K562 (cell line): ENCODE measurements around the gene MYCT1. TPM values are rescaled to one million over a fixed set of nuclear protein-coding genes. Genes with fewer than 3 reads are reported as not detected.

Experiments used
- ATAC-seq: fragments of 200-7000 bp; cut with Tn5 transposase; 3 replicates; pipeline ENCODE4 v1.9.1; 2020; ENCODE audit warnings: moderate library complexity
- BruUV-seq: library from RNA; stranded (reverse); fragments of 400-500 nt; replicated peaks from 2 replicates; lab custom pipeline; 2021; lab: Mats Ljungman, UMichigan
- CTCF ChIA-PET: fragments of 300-600 bp; formaldehyde crosslinking; extraction: SDS; loops from one replicate; lab custom pipeline; 2021; ENCODE audit warnings: low intra/inter-chr PET ratio; lab: Yijun Ruan, JAX
- POLR2A ChIA-PET: fragments of 300-600, 350-650 bp; sonication (Branson Sonifier 250); formaldehyde crosslinking; extraction: SDS; loops from one replicate; lab custom pipeline; 2021; ENCODE audit warnings: antibody characterized with exemption, inconsistent platforms; lab: Yijun Ruan, JAX
- DNase-seq, 4 experiments: peaks; one replicate each; pipeline versions ENCODE4 v3.0.0 to v3.0.0-alpha.2; 2011 to 2018; ENCODE audit warnings: low spot score in 3 of 4, mixed read lengths in 3 of 4; ENCODE audit errors: extremely low read depth in 1 of 4
- FAIRE-seq: peaks from 2 replicates; lab custom pipeline; 2011; peaks lifted over from hg19 to GRCh38; lab: Jason Lieb, UNC
- H2AFZ ChIP-seq: 2 replicates; pipeline ENCODE4 v1.6.0; 2011; ENCODE audit warnings: low read depth, low read length, control low read depth, inconsistent platforms
- H3K27ac ChIP-seq: fragments of 200-600 bp; 3 replicates; pipeline ENCODE4 v1.8.0; 2011; ENCODE audit warnings: low read depth, mild to moderate bottlenecking, control low read depth, inconsistent platforms, low read length, moderate library complexity, mixed read lengths; ENCODE audit errors: extremely low read depth
- H3K27me3 ChIP-seq, 2 experiments: fragments of 300-600 bp in 1 of 2; 2 replicates in 1 of 2; 3 replicates in 1 of 2; pipeline versions ENCODE4 v1.6.0 to v1.8.0; 2011; ENCODE audit warnings: inconsistent platforms in 2 of 2, low read length in 2 of 2, mild to moderate bottlenecking in 1 of 2, mixed read lengths in 1 of 2, moderate library complexity in 1 of 2; ENCODE audit not compliant: control insufficient read depth in 2 of 2, insufficient read depth in 2 of 2
- H3K36me3 ChIP-seq: fragments of 300-600 bp; 3 replicates; pipeline ENCODE4 v1.8.0; 2011; ENCODE audit warnings: mild to moderate bottlenecking, low read length, inconsistent platforms; ENCODE audit not compliant: control insufficient read depth, insufficient read depth
- H3K4me1 ChIP-seq, 2 experiments: fragments of 200-600 bp in 1 of 2; replicated peaks in 1 of 2; 2 replicates in 1 of 2; 3 replicates in 1 of 2; pipeline versions ENCODE4 v1.5.1 to v1.8.0; 2011; ENCODE audit warnings: inconsistent platforms in 2 of 2, low read length in 2 of 2, mild to moderate bottlenecking in 1 of 2, mixed read lengths in 1 of 2, moderate library complexity in 1 of 2; ENCODE audit not compliant: control insufficient read depth in 2 of 2, insufficient read depth in 2 of 2
- H3K4me2 ChIP-seq: 2 replicates; pipeline ENCODE4 v1.6.1; 2011; ENCODE audit warnings: low read length, control low read depth, inconsistent platforms, mixed read lengths; ENCODE audit not compliant: insufficient read depth
- H3K4me3 ChIP-seq: fragments of 200-600 bp; sonication (generic), shearing (Covaris generic); 2 replicates; pipeline ENCODE4 v1.5.1; 2016; ENCODE audit warnings: control low read depth, inconsistent platforms
- H3K79me2 ChIP-seq: fragments of 200-600 bp; 3 replicates; pipeline ENCODE4 v1.8.0; 2011; ENCODE audit warnings: low read length, inconsistent platforms; ENCODE audit not compliant: control insufficient read depth, insufficient read depth
- H3K9ac ChIP-seq, 2 experiments: 2 replicates each; pipeline versions ENCODE4 v1.6.0 to v1.6.1; 2011; ENCODE audit warnings: low read depth in 2 of 2, low read length in 2 of 2, control low read depth in 1 of 2, inconsistent platforms in 1 of 2, mild to moderate bottlenecking in 1 of 2, mixed read lengths in 1 of 2; ENCODE audit not compliant: insufficient read depth in 1 of 2
- H3K9me1 ChIP-seq: one replicate; pipeline ENCODE4 v1.6.0; 2011; ENCODE audit warnings: inconsistent platforms, mild to moderate bottlenecking, low read length, moderate library complexity; ENCODE audit not compliant: control insufficient read depth, insufficient read depth
- H3K9me3 ChIP-seq: replicated peaks from 2 replicates; pipeline ENCODE4 v1.5.1; 2011; ENCODE audit warnings: low read depth, low read length, inconsistent platforms; ENCODE audit not compliant: control insufficient read depth, insufficient read depth
- H4K20me1 ChIP-seq: replicated peaks from 2 replicates; pipeline ENCODE4 v1.6.1; 2011; ENCODE audit warnings: low read length, inconsistent platforms, mixed read lengths; ENCODE audit not compliant: control insufficient read depth, insufficient read depth
- CC2D1A ChIP-seq: fragments of 450-650 bp; IDR thresholded peaks from 2 replicates; pipeline ENCODE4 v1.6.1; 2017; ENCODE audit warnings: mild to moderate bottlenecking
- CHD2 ChIP-seq: IDR thresholded peaks from 2 replicates; pipeline ENCODE4 v1.6.1; 2011; ENCODE audit warnings: low read depth, low read length
- CREBBP ChIP-seq: IDR thresholded peaks from one replicate; pipeline ENCODE4 v1.6.1; 2012; ENCODE audit warnings: low read depth, mild to moderate bottlenecking, control low read depth, inconsistent platforms, low read length
- EGR1 ChIP-seq: fragments of 450-650 bp; conservative IDR thresholded peaks from 2 replicates; pipeline ENCODE4 v1.6.1; 2017; ENCODE audit warnings: mild to moderate bottlenecking
- JUNB ChIP-seq: fragments of 450-650 bp; formaldehyde crosslinking; conservative IDR thresholded peaks from 2 replicates; pipeline ENCODE4 v1.4.0; 2020; ENCODE audit warnings: mild to moderate bottlenecking
- SIN3A ChIP-seq, 2 experiments: fragments of 150-350 bp in 1 of 2; IDR thresholded peaks; 2 replicates each; pipeline ENCODE4 v1.6.1; 2011 to 2016; ENCODE audit warnings: borderline replicate concordance in 2 of 2, low read depth in 2 of 2, low read length in 2 of 2, mild to moderate bottlenecking in 2 of 2, moderate library complexity in 2 of 2; ENCODE audit not compliant: control insufficient read depth in 1 of 2
- TBL1XR1 ChIP-seq, 2 experiments: IDR thresholded peaks; 2 replicates each; pipeline ENCODE4 v1.6.1; 2012; ENCODE audit warnings: improper control_type of control experiment in 2 of 2, low read length in 2 of 2, mild to moderate bottlenecking in 1 of 2
- TRIM25 ChIP-seq: fragments of 450-650 bp; IDR thresholded peaks from 2 replicates; pipeline ENCODE4 v1.7.0; 2016; ENCODE audit warnings: borderline replicate concordance
- ZNF232 ChIP-seq: sonication (generic); formaldehyde crosslinking; IDR thresholded peaks from 2 replicates; pipeline ENCODE4 v1.8.0; 2022; ENCODE audit warnings: mild to moderate bottlenecking, missing genetic modification reagents
- ZNF76 ChIP-seq: fragments of 250-450 bp; sonication (Bioruptor Pico); IDR thresholded peaks from 2 replicates; pipeline ENCODE4 v1.4.0; 2020; ENCODE audit warnings: mild to moderate bottlenecking, moderate library complexity, borderline replicate concordance
- ZNF780A ChIP-seq: fragments of 250-450 bp; sonication (Bioruptor Pico); IDR thresholded peaks from 2 replicates; pipeline ENCODE4 v1.5.0; 2021; ENCODE audit warnings: mild to moderate bottlenecking
- ZSCAN32 ChIP-seq: fragments of 450-650 bp; formaldehyde crosslinking; IDR thresholded peaks from 2 replicates; pipeline ENCODE4 v1.4.0; 2020; ENCODE audit warnings: mild to moderate bottlenecking, moderate library complexity
- WGBS: fragments of 100-300 bp; shearing (Covaris generic); methylation state at CpG from one replicate; pipeline ENCODE4 v1.1.6; 2016; ENCODE audit warnings: low coverage, mixed read lengths; ENCODE audit not compliant: insufficient coverage; ENCODE audit errors: missing lambda C conversion rate; 5-methylcytosine and 5-hydroxymethylcytosine counted together
- in situ Hi-C: fragments of 300-500 bp; cut with MboI; formaldehyde crosslinking; loops from 4 replicates; pipeline ENCODE4 v1.15.0; 2018; ENCODE audit warnings: inconsistent platforms, mixed read lengths
- intact Hi-C: fragments of 100-400 bp; cut with micrococcal nuclease; formaldehyde crosslinking; loops from 2 replicates; pipeline ENCODE4 v1.14.2; 2022
- polyA plus RNA-seq, 8 experiments: library from polyadenylated mRNA; depleted of rRNA in 4 of 8; stranded (reverse) in 5 of 8; unstranded in 3 of 8; fragments of >200 nt; fragmentation: Nextera tagmentation in 2 of 8; fragmentation: Illumina TruSeq in 1 of 8; extraction: Ambion mirVana in 2 of 8; extraction: Trizol in 1 of 8; gene quantifications; 2 replicates each; pipeline versions ENCODE4 v1.2.1 to v1.2.3, GENCODE V29; 2011 to 2014; ENCODE audit warnings: inconsistent platforms in 1 of 8, missing spikeins in 1 of 8
- total RNA-seq, 7 experiments: library from RNA; depleted of rRNA in 6 of 7; stranded (reverse); fragments of >200 nt in 6 of 7; fragmentation: Illumina TruSeq in 2 of 7; extraction: Trizol in 2 of 7; gene quantifications; 2 replicates each; pipeline versions ENCODE4 v1.2.1 to v1.2.3, GENCODE V29; 2011 to 2021; ENCODE audit warnings: low replicate concordance in 1 of 7
- TF ChIP-seq, protein P1 (sequence below), 2 experiments: IDR thresholded peaks in 1 of 2; conservative IDR thresholded peaks in 1 of 2; 2 replicates each; pipeline ENCODE4 v1.6.1; 2016; ENCODE audit warnings: low read depth in 2 of 2, mild to moderate bottlenecking in 1 of 2, missing compliant biosample characterization in 1 of 2, missing genetic modification characterization in 1 of 2, moderate library complexity in 1 of 2

MYCT1 gene
- total and polyA plus RNA-seq, 9 of the 15 experiments (the other 6 are each of a cell fraction or from before 2014, with no cell fraction given) = 0.04 to 0.28 (median 0.08) TPM; not detected in 2

DNA sequence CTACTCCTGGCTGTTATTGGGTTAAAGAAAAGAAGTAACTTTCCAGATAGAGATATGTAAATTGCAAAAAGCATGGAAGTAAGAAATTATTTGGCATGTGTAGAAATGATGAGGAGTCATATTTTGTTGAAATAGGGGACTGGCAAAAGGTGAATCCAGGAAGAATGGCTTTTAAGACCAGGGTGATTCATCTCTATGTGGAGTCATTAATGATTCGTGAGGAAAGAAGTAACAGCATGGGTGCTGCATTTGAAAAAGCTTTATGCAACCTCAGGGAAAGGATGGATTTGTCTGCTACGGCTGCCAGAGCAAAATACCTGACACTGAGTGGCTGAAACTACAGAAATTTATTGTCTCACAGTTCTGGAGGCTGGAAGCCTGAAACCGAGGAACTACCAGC is 45.7 kb upstream of the MYCT1 start:
- intact Hi-C loops (no loop called here), in situ Hi-C loops (no loop called here)
- FAIRE-seq = no peak
- Histone ChIP-seq H3K79me2 (no peaks in the 10 kb centered on the region), H3K4me2 (no peak overlapping the region), H3K27me3 (no peaks in the 10 kb centered on the region), H3K27ac (no peak overlapping the region), H3K9me3 (no peaks in the 10 kb centered on the region), H3K4me3 (no peak overlapping the region), H2AFZ (no peak overlapping the region), H3K9ac (no peak overlapping the region), H3K9me1 (no peaks in the 10 kb centered on the region), H4K20me1 (no peaks in the 10 kb centered on the region), H3K4me1 (no peaks in the 10 kb centered on the region), H3K36me3 (no peaks in the 10 kb centered on the region)
- no peak for ATAC-seq
- ChIA-PET POLR2A (interaction anchor here (0.7 kb wide), 1 partner anchor 745 kb away, joined by 3 read pairs; no protein-coding TSS in a partner anchor), CTCF (no interaction called here)
- 2% methylated on average over 3 of the region's 3 CpGs for WGBS
- TF ChIP-seq EGR1 (no peak), JUNB (no peak), ZNF232 (CRISPR knock-in tag) (no peak)
- DNase-seq = no peak
- no TSS peak for BruUV-seq

- ChIA-PET CTCF (no interaction called here), POLR2A (no interaction called here)
- DNase-seq = no peak
- no peak overlapping the region for H3K4me3 ChIP-seq
- intact Hi-C loops (no loop called here), in situ Hi-C loops (no loop called here)
- FAIRE-seq = no peak
- no peaks in the 10 kb centered on the region for H3K79me2 ChIP-seq
- 2% methylated on average over 3 of the region's 3 CpGs for WGBS
- no peaks in the 10 kb centered on the region for H3K27me3 ChIP-seq
- H3K36me3 ChIP-seq = no peaks in the 10 kb centered on the region
- no peak overlapping the region for H3K27ac ChIP-seq
- no peak overlapping the region for H3K9ac ChIP-seq
- H3K9me3 ChIP-seq = peaks cover 3% of the 10 kb centered on the region; the same call in 1 of the 2 replicates
- ATAC-seq = no peak
- no peak overlapping the region for H2AFZ ChIP-seq
- H3K4me2 ChIP-seq = no peak overlapping the region
- H3K9me1 ChIP-seq = no peaks in the 10 kb centered on the region
- BruUV-seq = no TSS peak
- H3K4me1 ChIP-seq = no peaks in the 10 kb centered on the region
- H4K20me1 ChIP-seq = no peaks in the 10 kb centered on the region
- TF ChIP-seq CC2D1A (no peak), SIN3A (IDR thresholded peaks at IDR 0.05; ENCODE audit: borderline replicate concordance in 2 of 2, control insufficient read depth in 1 of 2, low read depth in 2 of 2, low read length in 2 of 2) (no peak), ZNF780A (CRISPR knock-in tag) (no peak), CREBBP (no peak), TBL1XR1 (IDR thresholded peaks at IDR 0.05; ENCODE audit: low read length in 2 of 2) (no peak), ZSCAN32 (CRISPR knock-in tag) (no peak), TRIM25 (no peak), CHD2 (no peak), ZNF76 (CRISPR knock-in tag) (no peak)
- TF ChIP-seq, protein P1, sequence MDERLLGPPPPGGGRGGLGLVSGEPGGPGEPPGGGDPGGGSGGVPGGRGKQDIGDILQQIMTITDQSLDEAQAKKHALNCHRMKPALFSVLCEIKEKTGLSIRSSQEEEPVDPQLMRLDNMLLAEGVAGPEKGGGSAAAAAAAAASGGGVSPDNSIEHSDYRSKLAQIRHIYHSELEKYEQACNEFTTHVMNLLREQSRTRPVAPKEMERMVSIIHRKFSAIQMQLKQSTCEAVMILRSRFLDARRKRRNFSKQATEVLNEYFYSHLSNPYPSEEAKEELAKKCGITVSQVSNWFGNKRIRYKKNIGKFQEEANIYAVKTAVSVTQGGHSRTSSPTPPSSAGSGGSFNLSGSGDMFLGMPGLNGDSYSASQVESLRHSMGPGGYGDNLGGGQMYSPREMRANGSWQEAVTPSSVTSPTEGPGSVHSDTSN (CRISPR knock-in tag; IDR thresholded peaks at IDR 0.05; ENCODE audit: low read depth) = no peak
- TF ChIP-seq, protein P1 (tag; conservative IDR thresholded peaks at IDR 0.05; ENCODE audit: low read depth) = no peak
Measured at GRCh38 chr6:152661776-152662175, 35.9 kb upstream of the MYCT1 start.
